ENCODE data around the gene LIPK. TPM values are rescaled to one million over a fixed set of nuclear protein-coding genes. Genes with fewer than 3 reads are reported as not detected.

Gene LIPK
- total and polyA plus RNA-seq, 9 of the 15 experiments (the other 6 are each of a cell fraction or from before 2014, with no cell fraction given) = not detected

GRCh38 chr10:88728107-88728763 lies 22.2 kb downstream of the LIPK start (continued):
- TF ChIP-seq, protein P1, sequence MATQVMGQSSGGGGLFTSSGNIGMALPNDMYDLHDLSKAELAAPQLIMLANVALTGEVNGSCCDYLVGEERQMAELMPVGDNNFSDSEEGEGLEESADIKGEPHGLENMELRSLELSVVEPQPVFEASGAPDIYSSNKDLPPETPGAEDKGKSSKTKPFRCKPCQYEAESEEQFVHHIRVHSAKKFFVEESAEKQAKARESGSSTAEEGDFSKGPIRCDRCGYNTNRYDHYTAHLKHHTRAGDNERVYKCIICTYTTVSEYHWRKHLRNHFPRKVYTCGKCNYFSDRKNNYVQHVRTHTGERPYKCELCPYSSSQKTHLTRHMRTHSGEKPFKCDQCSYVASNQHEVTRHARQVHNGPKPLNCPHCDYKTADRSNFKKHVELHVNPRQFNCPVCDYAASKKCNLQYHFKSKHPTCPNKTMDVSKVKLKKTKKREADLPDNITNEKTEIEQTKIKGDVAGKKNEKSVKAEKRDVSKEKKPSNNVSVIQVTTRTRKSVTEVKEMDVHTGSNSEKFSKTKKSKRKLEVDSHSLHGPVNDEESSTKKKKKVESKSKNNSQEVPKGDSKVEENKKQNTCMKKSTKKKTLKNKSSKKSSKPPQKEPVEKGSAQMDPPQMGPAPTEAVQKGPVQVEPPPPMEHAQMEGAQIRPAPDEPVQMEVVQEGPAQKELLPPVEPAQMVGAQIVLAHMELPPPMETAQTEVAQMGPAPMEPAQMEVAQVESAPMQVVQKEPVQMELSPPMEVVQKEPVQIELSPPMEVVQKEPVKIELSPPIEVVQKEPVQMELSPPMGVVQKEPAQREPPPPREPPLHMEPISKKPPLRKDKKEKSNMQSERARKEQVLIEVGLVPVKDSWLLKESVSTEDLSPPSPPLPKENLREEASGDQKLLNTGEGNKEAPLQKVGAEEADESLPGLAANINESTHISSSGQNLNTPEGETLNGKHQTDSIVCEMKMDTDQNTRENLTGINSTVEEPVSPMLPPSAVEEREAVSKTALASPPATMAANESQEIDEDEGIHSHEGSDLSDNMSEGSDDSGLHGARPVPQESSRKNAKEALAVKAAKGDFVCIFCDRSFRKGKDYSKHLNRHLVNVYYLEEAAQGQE (IDR thresholded peaks at IDR 0.05; ENCODE audit: borderline replicate concordance) = 0 out of 2 replicates have a peak, but pooled peaks have one; percentile 11
- TF ChIP-seq, protein P1 (CRISPR knock-in tag; IDR thresholded peaks at IDR 0.05; ENCODE audit: low read depth) = no peak
- TF ChIP-seq NR3C1 (CRISPR knock-in tag; IDR thresholded peaks at IDR 0.05) (no peak), ELF1 (tag; IDR thresholded peaks at IDR 0.05) (no peak), ASH1L (IDR thresholded peaks at IDR 0.05; ENCODE audit: borderline replicate concordance, low read depth, partially characterized antibody) (no peak), DEAF1 (CRISPR knock-in tag; IDR thresholded peaks at IDR 0.05) (0 out of 2 replicates have a peak, but pooled peaks have one; percentile 23), KDM2B (CRISPR knock-in tag; IDR thresholded peaks at IDR 0.05) (no peak)
- TF ChIP-seq, protein P2, sequence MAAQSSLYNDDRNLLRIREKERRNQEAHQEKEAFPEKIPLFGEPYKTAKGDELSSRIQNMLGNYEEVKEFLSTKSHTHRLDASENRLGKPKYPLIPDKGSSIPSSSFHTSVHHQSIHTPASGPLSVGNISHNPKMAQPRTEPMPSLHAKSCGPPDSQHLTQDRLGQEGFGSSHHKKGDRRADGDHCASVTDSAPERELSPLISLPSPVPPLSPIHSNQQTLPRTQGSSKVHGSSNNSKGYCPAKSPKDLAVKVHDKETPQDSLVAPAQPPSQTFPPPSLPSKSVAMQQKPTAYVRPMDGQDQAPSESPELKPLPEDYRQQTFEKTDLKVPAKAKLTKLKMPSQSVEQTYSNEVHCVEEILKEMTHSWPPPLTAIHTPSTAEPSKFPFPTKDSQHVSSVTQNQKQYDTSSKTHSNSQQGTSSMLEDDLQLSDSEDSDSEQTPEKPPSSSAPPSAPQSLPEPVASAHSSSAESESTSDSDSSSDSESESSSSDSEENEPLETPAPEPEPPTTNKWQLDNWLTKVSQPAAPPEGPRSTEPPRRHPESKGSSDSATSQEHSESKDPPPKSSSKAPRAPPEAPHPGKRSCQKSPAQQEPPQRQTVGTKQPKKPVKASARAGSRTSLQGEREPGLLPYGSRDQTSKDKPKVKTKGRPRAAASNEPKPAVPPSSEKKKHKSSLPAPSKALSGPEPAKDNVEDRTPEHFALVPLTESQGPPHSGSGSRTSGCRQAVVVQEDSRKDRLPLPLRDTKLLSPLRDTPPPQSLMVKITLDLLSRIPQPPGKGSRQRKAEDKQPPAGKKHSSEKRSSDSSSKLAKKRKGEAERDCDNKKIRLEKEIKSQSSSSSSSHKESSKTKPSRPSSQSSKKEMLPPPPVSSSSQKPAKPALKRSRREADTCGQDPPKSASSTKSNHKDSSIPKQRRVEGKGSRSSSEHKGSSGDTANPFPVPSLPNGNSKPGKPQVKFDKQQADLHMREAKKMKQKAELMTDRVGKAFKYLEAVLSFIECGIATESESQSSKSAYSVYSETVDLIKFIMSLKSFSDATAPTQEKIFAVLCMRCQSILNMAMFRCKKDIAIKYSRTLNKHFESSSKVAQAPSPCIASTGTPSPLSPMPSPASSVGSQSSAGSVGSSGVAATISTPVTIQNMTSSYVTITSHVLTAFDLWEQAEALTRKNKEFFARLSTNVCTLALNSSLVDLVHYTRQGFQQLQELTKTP (IDR thresholded peaks at IDR 0.05; ENCODE audit: low read depth in 1 of 2, partially characterized antibody in 2 of 2) = no peak

Data from K562 (cell line).